Fibroblast of pulmonary artery (primary cell): ENCODE results near the gene TFPT.

Source experiments
- DNase-seq: peaks from one replicate; pipeline ENCODE4 v3.0.0-alpha.2; 2010; ENCODE audit warnings: low read depth
- H3K4me3 ChIP-seq: replicated peaks from 2 replicates; pipeline ENCODE4 v1.5.1; 2011; ENCODE audit warnings: low read depth, mild to moderate bottlenecking, control low read depth, low read length, moderate library complexity
- CTCF ChIP-seq: IDR thresholded peaks from 2 replicates; pipeline ENCODE4 v1.5.1; 2011; ENCODE audit warnings: mild to moderate bottlenecking, control low read depth, low read length, inconsistent platforms; ENCODE audit errors: missing control alignments

Gene TFPT

GRCh38 chr19:54154603-54155345, 39.3 kb upstream of the TFPT start:
- H3K4me3 ChIP-seq: no peak overlapping the region
- DNase-seq: peak; percentile 33
- no peak for TF ChIP-seq CTCF

- no peak for DNase-seq
- no peak overlapping the region for H3K4me3 ChIP-seq
- TF ChIP-seq CTCF: no peak
These were observed 38.4 kb upstream of the TFPT start for GRCh38 chr19:54153731-54154326.

- TF ChIP-seq CTCF: no peak
- no peak overlapping the region for H3K4me3 ChIP-seq
- no peak for DNase-seq
These were observed 37.5 kb upstream of the TFPT start for GRCh38 chr19:54152878-54153524.

- no peak for TF ChIP-seq CTCF
- DNase-seq: no peak
- no peak overlapping the region for H3K4me3 ChIP-seq
These were observed 36.8 kb upstream of the TFPT start for GRCh38 chr19:54152267-54152666.

- no peak for TF ChIP-seq CTCF
- H3K4me3 ChIP-seq: no peak overlapping the region
- no peak for DNase-seq
These were observed 36.0 kb upstream of the TFPT start for GRCh38 chr19:54151362-54152035.

GRCh38 chr19:54149021-54149812, 33.8 kb upstream of the TFPT start:
- TF ChIP-seq CTCF: no peak
- DNase-seq: no peak
- no peak overlapping the region for H3K4me3 ChIP-seq
